Measurements from ENCODE around the gene GLYR1.

The GLYR1 gene

DNA sequence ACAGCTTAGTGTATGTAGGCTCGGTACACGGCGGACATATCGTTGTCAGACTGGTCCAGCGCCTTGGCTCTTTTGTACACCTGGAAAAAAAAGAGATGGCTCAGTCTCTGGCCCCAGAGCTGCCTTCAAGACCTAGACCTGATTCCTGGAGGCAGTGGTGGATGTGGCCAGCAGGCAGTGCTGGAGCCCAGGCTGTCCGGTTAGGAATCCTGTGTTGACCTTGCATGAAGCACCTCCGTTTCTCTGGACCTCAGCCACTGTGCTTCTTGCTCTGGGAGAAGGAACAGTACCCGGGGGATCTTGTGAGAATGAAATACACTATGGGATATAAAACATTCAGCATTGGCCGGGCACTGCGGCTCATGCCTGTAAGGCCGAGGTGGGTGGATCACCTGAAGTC is 41.9 kb downstream of the GLYR1 start:
- TF ChIP-seq NFRKB (IDR thresholded peaks at IDR 0.05) (no peak), BHLHE40 (IDR thresholded peaks at IDR 0.05; ENCODE audit: borderline replicate concordance) (no peak), CTBP1 (IDR thresholded peaks at IDR 0.05; ENCODE audit: borderline replicate concordance) (no peak), LEF1 (IDR thresholded peaks at IDR 0.05; ENCODE audit: borderline replicate concordance) (no peak), ELF4 (IDR thresholded peaks at IDR 0.05) (no peak), SUZ12 (IDR thresholded peaks at IDR 0.05) (no peak)
- no peak for DNase-seq (ENCODE audit: extremely low spot score)
- CTCF ChIA-PET, result no interaction called here
- POLR2A ChIA-PET, result no interaction called here

DNA sequence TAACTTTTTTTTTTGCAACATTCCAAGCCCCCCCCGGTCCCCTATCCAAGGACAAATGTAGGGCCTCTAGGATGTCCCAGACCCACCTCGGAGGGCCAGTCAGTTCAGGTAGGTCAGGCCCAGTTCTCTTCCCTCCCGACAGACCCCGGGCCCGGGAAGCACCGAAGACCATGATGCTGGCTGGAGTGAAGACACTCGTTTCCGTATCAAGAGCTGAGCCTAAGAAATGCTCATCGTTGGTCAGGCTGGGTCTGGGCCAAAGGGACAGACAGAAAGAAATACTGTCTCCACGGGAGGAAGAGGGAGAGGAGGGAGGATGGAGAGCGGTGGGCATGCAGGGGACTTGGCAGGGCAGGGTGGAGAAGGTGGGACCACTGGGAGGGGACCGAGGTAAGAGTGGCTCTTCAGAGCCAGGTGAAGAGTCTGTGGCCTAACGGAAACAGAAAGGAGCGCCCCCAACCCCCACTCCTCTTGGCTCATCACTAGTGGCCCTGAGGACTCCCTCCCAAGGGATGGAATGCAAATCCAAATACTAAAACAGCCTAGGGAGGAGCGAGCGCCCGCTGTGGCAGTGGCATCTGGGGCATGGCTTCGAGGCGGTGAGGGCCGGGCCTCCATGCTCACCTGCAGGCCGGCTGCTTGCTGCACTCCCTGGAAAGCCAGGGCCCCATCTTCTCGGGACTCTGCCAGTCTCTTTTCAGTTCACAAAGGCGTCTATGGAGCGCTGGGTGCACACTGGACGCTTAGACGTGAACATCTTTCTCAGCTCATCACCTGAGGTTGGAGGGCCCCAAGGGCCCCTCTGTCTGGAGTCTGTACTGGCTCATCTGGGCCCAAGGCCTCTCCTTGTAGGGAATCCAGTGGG is 43.0 kb downstream of the GLYR1 start:
- POLR2A ChIA-PET, result interaction anchor here (1.5 to 4.0 kb wide), 3 partner anchors 16 to 70 kb away, joined by 5 to 18 read pairs (median 18); partner anchors contain the start of genes ANKS3, DNAAF8, SEPTIN12 and ZNF500
- CTCF ChIA-PET, result interaction anchor here (0.7 kb wide), 1 partner anchor 19 kb away, joined by 4 read pairs; no protein-coding TSS in a partner anchor
- TF ChIP-seq FOXM1 (IDR thresholded peaks at IDR 0.05; ENCODE audit: borderline replicate concordance) (no peak), SP1 (IDR thresholded peaks at IDR 0.05) (no peak), ZNF384 (IDR thresholded peaks at IDR 0.05) (no peak), ELF4 (IDR thresholded peaks at IDR 0.05) (no peak), NFRKB (IDR thresholded peaks at IDR 0.05) (no peak), FOXK2 (IDR thresholded peaks at IDR 0.05) (no peak)
- DNase-seq (ENCODE audit: extremely low spot score), result no peak

DNA sequence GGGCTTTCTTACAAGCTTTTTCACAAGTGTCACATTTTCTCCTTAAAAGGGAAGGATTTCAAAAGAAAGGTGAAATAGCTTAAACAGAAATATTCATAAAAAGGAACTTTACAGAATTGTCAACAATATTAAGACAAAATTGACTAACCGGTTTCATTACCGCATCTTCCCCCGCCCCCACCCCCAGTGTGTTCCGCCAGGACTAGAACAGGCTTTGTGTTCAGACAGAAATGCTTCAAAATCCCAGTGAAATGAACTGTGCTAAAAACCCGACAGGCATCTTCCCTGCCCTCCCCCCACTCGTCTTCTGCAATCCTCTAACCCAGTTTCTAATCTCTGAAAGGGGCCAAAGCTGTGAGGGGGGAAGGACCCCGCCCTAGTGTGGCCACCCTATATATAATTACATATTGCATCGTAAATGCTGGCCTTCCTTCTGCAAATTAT is 43.7 kb downstream of the GLYR1 start:
- CTCF ChIA-PET, result interaction anchor here (0.7 kb wide), 1 partner anchor 20 kb away, joined by 4 read pairs; no protein-coding TSS in a partner anchor
- DNase-seq (ENCODE audit: extremely low spot score), result no peak
- POLR2A ChIA-PET, result interaction anchor here (1.5 to 4.0 kb wide), 3 partner anchors 15 to 69 kb away, joined by 5 to 18 read pairs (median 18); partner anchors contain the start of genes ANKS3, DNAAF8, SEPTIN12 and ZNF500
- TF ChIP-seq SP1 (IDR thresholded peaks at IDR 0.05) (no peak), CTBP1 (IDR thresholded peaks at IDR 0.05; ENCODE audit: borderline replicate concordance) (no peak), FOXA1 (IDR thresholded peaks at IDR 0.05) (no peak), LEF1 (IDR thresholded peaks at IDR 0.05; ENCODE audit: borderline replicate concordance) (no peak), FOXK2 (IDR thresholded peaks at IDR 0.05) (no peak), HDGF (IDR thresholded peaks at IDR 0.05; ENCODE audit: borderline replicate concordance) (no peak), TARDBP (IDR thresholded peaks at IDR 0.05) (no peak), FOXM1 (IDR thresholded peaks at IDR 0.05; ENCODE audit: borderline replicate concordance) (no peak), ZNF384 (IDR thresholded peaks at IDR 0.05) (no peak), BHLHE40 (IDR thresholded peaks at IDR 0.05; ENCODE audit: borderline replicate concordance) (no peak), SUZ12 (IDR thresholded peaks at IDR 0.05) (no peak)
- TF ChIP-seq, protein P1, sequence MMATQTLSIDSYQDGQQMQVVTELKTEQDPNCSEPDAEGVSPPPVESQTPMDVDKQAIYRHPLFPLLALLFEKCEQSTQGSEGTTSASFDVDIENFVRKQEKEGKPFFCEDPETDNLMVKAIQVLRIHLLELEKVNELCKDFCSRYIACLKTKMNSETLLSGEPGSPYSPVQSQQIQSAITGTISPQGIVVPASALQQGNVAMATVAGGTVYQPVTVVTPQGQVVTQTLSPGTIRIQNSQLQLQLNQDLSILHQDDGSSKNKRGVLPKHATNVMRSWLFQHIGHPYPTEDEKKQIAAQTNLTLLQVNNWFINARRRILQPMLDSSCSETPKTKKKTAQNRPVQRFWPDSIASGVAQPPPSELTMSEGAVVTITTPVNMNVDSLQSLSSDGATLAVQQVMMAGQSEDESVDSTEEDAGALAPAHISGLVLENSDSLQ (IDR thresholded peaks at IDR 0.05), result no peak

DNA sequence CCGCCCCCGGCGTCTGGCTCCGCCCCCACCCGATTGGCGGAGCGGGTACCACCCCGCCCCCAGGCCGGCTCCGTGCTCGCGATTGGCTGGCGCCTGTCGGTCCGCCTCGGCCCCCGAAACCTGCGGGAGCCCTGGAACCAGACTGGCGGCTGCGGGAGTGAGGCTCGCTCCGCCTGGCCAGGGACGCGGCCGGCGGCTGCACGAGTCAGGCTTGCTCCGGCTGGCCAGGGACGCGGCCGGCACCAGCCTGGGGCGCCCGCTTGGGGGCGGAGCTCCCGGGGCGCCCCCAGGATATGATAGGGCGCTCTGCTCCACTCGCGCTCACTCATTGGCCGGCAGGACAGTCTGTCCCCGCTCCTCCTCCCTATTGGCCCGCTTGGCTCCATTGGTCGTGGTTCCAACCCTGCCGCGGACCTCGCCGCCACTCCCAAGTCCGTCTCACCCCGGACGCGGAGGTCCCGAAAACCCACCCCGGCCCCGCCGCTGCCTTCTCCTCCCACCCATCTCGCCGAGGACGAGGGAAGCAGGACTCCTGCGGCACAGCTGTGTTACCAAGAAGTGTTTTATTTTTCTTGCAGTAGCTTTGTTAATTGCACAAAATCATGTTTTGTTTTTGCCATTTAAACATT is 44.3 kb downstream of the GLYR1 start:
- POLR2A ChIA-PET, result interaction anchor here (1.1 to 4.0 kb wide), 4 partner anchors 14 to 68 kb away, joined by 3 to 18 read pairs (median 12); partner anchors contain the start of genes ANKS3, DNAAF8, SEPTIN12 and ZNF500
- TF ChIP-seq BHLHE40 (IDR thresholded peaks at IDR 0.05; ENCODE audit: borderline replicate concordance), result no peak
- TF ChIP-seq SUZ12 (IDR thresholded peaks at IDR 0.05), result no peak
- TF ChIP-seq, protein P1 (IDR thresholded peaks at IDR 0.05), result peak; percentile 99
- no peak for TF ChIP-seq HDGF (IDR thresholded peaks at IDR 0.05; ENCODE audit: borderline replicate concordance)
- peak; percentile 97 for DNase-seq (ENCODE audit: extremely low spot score)
- CTCF ChIA-PET, result interaction anchor here (0.5 kb wide), 1 partner anchor 47 kb away, joined by 5 read pairs; no protein-coding TSS in a partner anchor

DNA sequence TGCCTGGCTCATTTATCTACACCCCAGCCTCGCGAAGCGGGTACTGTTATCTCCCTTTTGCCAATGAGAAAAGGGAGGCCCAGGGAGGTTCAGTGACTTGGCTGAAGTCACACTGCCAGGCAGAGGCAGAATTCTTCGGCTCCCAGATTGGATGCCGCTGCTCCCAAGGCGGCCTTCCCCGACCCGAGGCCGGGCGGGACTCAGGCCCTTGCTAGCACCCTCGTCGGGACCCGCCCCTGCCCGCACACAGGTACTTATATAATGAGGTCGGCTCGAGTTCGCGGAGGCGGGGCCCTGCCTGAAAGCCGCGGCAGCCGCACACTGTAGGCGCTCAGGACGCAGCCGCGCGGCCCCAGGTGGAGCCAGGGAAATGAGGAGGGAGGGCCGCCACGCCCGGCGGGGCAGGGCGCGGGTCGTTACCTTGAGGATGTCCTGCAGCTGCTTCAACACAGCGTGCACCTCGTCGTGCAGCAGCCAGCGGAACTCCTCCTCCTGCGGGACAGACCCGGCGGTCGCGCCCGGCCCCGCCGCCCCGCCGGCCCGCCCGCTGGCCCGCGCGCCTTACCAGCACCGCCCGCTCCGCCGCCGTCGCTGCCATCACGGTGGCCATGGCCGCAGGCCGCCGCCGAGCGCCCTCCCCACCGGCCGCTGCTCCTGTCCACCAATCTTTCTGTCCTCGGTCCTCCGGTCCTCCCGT is 45.0 kb downstream of the GLYR1 start, which contains the start of gene ROGDI:
ROGDI (minus strand) TSS at position 672 of the 697 bp plus-strand sequence; CDS start at position 610, 62 bp downstream.
- POLR2A ChIA-PET, result interaction anchor here (1.1 to 4.0 kb wide), 4 partner anchors 14 to 68 kb away, joined by 3 to 18 read pairs (median 12); partner anchors contain the start of genes ANKS3, DNAAF8, SEPTIN12 and ZNF500
- TF ChIP-seq FOXM1 (IDR thresholded peaks at IDR 0.05; ENCODE audit: borderline replicate concordance) (peak; percentile 41; the same call in 1 of the 2 replicates), ZNF384 (IDR thresholded peaks at IDR 0.05) (no peak)
- CTCF ChIA-PET, result interaction anchor here (0.5 kb wide), 1 partner anchor 48 kb away, joined by 5 read pairs; no protein-coding TSS in a partner anchor
- DNase-seq (ENCODE audit: extremely low spot score), result peak; percentile 65

DNA sequence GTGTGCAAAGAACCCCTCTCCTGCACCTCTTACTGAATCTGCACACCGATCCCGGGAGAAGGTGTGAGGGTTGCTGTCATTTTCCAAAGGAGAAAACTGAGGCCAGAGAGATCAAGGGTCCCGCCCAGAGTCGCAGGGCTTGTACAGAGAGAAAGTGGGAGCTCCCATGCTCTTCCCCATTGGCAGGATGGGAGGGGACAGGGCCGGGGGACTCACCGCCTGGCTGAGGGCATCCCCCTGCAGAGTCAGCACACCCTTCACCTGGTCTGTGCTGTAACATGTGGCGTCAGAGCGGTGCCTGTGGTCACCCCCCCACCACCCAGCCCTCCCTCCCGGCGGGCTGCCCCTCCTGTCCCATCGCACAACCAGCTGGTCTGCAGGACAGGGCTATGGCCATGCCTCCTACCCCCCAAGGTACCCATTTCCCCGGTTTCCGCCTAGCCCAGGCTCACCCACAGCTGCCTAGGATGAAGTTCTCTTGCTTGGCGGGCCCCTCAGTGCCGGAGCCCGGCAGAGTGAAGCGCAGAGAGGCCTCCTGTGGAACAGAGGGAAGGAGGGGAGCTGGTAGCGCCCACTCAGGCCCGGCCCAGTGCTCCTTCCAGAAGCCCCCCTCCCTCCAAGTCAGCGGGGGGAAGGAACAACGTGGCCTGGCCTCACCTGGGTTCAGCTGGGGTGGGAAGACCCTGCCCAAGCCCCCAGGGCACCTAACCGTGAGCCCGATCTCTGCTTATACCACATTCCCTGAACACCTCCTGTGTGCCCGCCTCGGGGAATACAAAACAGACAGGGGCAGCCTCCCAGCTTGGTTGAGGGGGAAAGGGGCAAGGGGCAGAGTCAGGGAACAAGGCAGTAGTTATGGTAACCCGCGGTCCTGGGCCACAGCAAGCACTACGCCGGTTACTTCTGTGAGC is 45.8 kb downstream of the GLYR1 start:
- CTCF ChIA-PET, result no interaction called here
- POLR2A ChIA-PET, result interaction anchor here (1.1 to 4.0 kb wide), 3 partner anchors 20 to 67 kb away, joined by 3 to 18 read pairs (median 18); partner anchors contain the start of genes ANKS3, DNAAF8 and ZNF500
- no peak for DNase-seq (ENCODE audit: extremely low spot score)
- TF ChIP-seq SP1 (IDR thresholded peaks at IDR 0.05), result no peak
- TF ChIP-seq CTBP1 (IDR thresholded peaks at IDR 0.05; ENCODE audit: borderline replicate concordance), result no peak
- no peak for TF ChIP-seq LEF1 (IDR thresholded peaks at IDR 0.05; ENCODE audit: borderline replicate concordance)
- TF ChIP-seq, protein P1 (IDR thresholded peaks at IDR 0.05), result no peak
- no peak for TF ChIP-seq ELF4 (IDR thresholded peaks at IDR 0.05)

Measured in HEK293T (cell line).